ENCODE results near the gene GTSE1.

The GTSE1 gene

DNA sequence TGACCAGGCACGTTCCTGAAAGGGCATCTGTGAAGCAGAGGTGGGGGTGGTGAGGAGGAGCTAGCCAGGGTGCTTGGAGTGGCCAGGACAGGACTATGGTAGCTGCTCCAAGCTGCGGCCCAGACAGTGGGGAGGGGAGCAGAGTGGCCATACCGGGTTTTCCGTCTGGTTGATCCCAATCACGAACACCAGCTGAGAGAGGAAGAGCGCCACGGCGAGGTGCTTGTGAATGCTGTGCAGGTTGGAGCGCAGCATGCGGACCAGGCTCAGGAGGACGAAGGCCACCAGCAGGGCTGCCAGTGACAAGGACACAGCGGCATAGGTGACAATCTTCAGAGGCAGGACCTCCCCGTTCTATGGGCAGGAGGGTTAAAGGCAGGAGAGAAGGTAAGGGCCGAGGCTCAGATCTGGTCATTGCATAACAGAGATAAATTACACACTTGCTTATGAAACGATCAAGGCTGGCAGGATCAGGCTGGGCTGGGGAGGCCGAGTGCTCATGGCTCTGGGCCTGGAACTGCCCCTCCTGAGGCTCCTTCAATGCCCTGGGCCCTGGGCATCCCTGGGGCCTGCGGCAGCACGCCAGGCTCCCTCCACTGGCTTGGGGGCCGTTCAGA, 80.3 kb downstream of the GTSE1 start:
- no peak for DNase-seq (ENCODE audit: low spot score)
- TF ChIP-seq, protein P1, sequence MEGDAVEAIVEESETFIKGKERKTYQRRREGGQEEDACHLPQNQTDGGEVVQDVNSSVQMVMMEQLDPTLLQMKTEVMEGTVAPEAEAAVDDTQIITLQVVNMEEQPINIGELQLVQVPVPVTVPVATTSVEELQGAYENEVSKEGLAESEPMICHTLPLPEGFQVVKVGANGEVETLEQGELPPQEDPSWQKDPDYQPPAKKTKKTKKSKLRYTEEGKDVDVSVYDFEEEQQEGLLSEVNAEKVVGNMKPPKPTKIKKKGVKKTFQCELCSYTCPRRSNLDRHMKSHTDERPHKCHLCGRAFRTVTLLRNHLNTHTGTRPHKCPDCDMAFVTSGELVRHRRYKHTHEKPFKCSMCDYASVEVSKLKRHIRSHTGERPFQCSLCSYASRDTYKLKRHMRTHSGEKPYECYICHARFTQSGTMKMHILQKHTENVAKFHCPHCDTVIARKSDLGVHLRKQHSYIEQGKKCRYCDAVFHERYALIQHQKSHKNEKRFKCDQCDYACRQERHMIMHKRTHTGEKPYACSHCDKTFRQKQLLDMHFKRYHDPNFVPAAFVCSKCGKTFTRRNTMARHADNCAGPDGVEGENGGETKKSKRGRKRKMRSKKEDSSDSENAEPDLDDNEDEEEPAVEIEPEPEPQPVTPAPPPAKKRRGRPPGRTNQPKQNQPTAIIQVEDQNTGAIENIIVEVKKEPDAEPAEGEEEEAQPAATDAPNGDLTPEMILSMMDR (IDR thresholded peaks at IDR 0.05; ENCODE audit: extremely low read depth, insufficient read depth, missing control alignments), result no peak
- in situ Hi-C loops (cut with MboI; ENCODE audit: low pct_unique_long_range_greater_than_20kb, low sequenced_read_pairs, unreplicated experiment), result no loop called here

DNA sequence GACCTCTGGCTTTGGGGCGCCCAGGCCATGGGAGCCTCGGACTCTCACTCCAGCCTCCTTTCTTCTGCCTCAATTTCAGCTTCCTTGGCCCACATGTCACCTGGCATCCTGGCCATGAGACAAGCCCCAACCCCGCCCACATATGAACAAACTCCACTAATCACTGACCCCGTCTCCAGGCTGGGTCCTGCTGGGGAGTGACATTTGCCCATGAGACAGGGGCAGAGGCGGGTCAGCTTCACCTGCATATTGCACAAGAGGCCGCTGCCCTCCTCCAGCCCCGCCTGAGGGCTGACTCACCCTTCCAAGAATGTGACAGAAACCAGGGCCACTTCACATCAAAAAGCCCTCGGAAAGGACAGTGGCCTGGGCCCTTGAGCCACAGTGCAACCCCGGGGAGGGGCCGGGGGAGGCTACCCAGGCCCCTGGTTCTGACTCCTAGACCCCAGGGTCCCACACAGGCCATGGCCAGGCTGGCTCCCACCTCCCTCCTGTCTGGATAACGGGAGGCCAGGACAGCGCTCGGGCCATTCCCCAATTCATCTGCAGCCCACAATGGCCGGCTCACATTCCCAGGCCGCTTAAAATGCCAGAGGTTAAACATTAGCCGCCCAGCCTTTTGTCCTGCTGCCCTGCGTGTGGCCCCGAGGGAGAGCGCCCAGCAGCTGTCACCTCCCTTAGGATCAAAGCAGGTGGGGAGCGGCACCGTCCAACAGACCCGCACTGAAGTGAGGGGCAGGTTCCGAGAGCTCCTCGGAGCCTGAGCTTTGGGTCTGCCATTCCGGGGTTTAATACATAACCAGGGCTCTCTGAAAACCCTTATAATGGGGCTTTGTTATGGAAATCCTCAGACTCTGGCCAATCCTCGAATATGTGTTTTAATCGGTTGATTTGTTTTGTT, 81.1 kb downstream of the GTSE1 start:
- TF ChIP-seq, protein P1 (IDR thresholded peaks at IDR 0.05; ENCODE audit: extremely low read depth, insufficient read depth, missing control alignments), result no peak
- in situ Hi-C loops (cut with MboI; ENCODE audit: low pct_unique_long_range_greater_than_20kb, low sequenced_read_pairs, unreplicated experiment), result no loop called here
- DNase-seq (ENCODE audit: low spot score), result no peak

DNA sequence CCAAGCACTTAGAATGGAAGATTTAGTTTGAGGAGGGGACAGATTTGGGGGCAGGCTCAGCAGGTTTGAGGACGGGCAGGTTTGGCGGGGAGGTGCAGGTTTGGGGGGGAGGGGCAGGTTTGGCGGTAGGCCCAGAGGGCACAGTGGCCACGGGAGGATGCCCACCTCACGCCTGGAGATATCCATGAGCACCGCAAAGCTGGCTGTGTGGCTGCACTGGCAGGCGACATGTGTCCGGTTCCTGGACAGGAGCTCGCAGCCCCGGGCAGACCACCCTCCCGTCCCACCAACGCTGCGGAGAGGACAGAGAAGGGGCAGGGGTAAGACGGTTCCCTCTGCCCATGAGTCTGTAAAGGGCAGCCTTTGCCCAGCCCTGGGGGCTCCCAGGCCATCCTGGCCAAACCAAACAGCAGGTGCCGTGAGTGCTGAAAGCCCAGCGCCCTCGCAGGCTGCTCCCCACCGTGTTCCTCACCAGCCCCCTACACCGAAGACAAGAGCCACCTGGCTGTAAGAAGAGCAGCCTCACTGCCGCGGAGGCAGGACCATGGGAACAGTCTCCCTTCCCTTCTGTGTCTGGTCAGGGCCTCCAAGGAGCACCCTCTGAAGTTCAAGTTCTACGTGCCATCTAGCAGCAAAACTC, 81.9 kb downstream of the GTSE1 start:
- in situ Hi-C loops (cut with MboI; ENCODE audit: low pct_unique_long_range_greater_than_20kb, low sequenced_read_pairs, unreplicated experiment), result no loop called here
- TF ChIP-seq, protein P1 (IDR thresholded peaks at IDR 0.05; ENCODE audit: extremely low read depth, insufficient read depth, missing control alignments), result no peak
- DNase-seq (ENCODE audit: low spot score), result no peak

DNA sequence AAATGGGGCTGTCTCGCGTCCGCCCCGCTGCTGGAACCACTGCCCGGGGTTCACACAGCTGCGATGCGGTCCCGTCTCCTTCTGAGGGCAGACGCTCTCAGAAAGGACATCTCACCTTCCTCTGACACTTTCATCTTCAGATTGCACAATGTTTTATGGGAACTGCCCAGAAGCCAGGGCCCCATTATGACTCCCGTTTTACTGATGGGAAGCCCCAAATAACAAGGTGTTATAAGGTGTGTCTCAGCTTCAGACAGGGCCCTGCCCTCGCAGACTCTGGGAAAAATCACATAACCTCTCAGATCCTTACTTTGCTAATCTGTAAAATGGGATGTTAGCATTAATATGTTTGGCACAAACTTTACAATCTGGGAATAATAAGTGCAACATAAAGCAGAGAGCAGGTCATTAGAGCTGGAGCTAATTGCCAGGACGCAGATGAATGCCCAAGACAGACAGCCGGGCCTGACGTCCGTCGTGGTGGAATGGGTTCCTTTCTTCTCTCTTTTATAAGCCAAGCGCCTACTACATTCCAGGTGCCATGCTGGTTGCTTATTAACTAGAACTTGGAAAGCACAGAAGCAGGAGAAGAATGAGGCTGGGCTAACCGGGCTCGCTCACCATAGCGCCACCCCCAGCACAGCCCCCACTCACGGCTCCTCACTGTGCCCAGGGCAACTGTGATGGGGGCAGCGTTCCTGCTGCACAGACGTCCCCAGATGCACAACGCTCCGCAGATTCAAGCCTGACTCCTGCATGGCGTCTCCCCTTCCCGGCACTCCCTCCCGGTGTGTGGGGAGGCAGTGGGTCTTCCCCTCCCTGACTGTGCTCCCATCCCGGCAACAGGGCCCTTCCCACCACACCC, 82.6 kb downstream of the GTSE1 start:
- TF ChIP-seq, protein P1 (IDR thresholded peaks at IDR 0.05; ENCODE audit: extremely low read depth, insufficient read depth, missing control alignments), result no peak
- in situ Hi-C loops (cut with MboI; ENCODE audit: low pct_unique_long_range_greater_than_20kb, low sequenced_read_pairs, unreplicated experiment), result no loop called here
- DNase-seq (ENCODE audit: low spot score), result no peak

- TF ChIP-seq, protein P1 (IDR thresholded peaks at IDR 0.05; ENCODE audit: extremely low read depth, insufficient read depth, missing control alignments), result no peak
- DNase-seq (ENCODE audit: low spot score), result no peak
- in situ Hi-C loops (cut with MboI; ENCODE audit: low pct_unique_long_range_greater_than_20kb, low sequenced_read_pairs, unreplicated experiment), result no loop called here
These were observed 83.4 kb downstream of the GTSE1 start for GRCh38 chr22:46380069-46380468.

Measured in GM13977 (cell line).